Hematopoietic multipotent progenitor cell treated with erythropoietin and hydrocortisone succinate and interleukin-3 and kit ligand, for 15 days (in vitro differentiated cells): Measurements from ENCODE around the gene CDH12.
"Not testable (repeated sequence)": the region's sequence is repeated elsewhere in the genome, so short reads cannot be mapped to it uniquely, and the experiment has no call there.

Experiments used
- DNase-seq: peaks from one replicate; pipeline ENCODE4 v3.0.0-alpha.2; 2015; ENCODE audit warnings: low spot score

The CDH12 gene

DNA sequence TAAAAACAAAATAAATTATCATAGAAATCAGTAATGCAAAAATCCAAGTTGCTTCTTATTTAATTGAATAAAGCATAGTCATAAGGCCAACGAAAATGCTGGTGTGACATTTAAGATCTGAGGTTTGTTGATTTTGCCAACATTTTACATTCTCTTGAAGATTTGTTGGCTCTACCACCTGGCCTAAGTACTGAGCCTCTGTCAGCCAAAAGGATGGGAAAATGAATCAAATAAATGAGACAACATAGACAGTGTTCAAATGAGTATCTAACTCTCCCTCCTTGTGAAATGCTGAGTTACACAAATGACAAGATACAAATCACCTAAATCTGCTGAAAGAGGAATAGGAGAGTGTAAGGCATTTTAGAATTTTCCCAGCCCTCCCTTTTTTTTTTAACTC is 575.0 kb downstream of the CDH12 start:
- no peak for DNase-seq

DNA sequence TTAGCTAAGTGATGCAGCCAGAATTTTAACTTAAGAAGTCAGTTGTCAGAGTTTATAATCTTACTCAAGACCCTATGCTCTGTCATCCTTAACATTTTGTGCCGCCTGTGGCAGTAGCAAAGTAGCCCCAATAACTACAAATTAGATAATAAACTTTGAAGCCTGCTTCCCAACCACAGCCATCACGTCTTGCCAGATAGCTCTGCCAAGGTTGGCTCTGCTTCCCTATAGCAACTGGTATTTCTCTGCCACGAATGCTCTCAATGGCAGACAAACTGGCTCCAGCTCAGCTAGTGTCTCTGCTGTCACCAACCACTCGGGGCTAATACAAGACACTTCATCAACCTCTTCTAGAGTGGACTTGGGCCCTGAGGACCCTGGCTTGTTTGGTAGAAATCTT is 576.1 kb downstream of the CDH12 start:
- DNase-seq = no peak

DNA sequence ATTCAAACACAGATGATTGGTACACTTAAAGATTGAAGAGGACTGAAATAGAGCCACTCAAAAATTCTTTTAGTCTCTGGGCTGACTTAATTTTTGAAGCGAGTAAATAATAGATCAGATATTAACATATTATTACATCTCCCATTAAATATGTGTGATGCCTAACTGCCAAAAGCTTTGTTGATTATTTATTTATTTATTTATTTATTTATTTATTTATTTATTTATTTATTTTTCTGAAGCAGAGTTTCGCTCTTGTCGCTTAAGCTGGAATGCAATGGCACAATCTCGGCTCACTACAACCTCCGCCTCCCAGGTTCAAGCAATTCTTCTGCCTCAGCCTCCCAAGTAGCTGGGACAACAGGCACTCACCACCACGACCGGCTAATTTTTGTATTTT is 587.3 kb downstream of the CDH12 start:
- not testable (repeated sequence) for DNase-seq

DNA sequence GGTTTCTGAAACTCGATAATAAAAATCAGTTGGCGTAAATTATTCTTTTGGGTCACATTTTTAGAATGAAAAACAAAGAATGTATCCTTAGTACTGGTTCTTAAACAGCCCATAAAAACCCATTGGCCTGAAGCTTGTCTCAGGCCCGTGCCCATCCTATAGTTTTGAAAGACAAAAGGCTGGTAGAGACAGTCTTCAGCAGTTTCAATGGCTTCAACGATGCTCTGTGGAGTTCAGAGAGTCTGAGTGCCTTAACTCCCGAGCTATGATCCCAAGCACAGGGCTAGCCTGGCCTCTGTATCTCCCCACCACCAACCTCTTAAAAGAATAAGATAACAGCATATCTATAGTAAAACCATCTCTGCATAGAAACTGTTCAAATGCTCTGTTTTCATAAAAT is 595.0 kb downstream of the CDH12 start:
- DNase-seq = no peak

DNA sequence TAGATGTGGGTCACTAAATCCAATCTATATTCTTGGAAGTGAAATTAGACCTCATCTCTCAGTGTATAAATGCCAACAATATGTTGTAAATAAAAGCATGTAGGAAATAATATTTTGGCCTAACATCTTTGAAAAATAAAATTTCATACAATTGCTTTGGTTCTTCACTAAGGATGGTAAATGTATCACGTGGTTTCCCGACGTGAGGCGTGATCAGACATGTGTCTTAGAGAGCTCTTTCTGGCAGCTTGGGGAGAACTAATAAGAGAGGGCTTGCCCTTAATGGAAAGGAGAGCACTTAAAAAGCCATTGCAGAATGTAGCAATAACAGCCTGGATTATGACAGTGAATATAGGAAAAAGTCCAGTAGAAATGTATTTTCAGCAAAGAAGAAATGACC is 602.6 kb downstream of the CDH12 start:
- no peak for DNase-seq

DNA sequence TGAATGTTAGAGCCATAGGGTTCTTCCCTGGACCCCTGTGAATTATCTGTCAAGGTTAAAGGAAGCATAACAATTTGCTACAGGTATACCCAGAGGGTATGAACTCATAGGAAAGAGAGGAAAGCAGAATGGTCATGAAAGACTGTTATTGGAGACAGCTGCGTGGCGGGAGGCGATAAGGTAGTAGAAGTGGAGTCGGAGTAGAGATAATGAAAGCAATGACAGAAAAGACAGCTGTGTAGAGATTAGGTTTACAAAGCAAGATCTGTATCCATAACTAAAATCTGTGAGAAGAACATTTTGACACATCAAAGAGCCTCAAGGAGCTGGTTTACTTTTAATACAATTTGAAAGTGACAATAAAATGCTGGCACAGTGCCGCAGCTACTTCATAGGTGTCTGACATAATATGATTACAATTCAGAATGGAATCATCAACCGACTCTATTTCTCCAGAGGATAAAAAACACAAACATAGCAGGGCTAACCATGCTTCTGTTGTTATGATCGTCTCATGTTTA is 603.9 kb downstream of the CDH12 start:
- DNase-seq = no peak

DNA sequence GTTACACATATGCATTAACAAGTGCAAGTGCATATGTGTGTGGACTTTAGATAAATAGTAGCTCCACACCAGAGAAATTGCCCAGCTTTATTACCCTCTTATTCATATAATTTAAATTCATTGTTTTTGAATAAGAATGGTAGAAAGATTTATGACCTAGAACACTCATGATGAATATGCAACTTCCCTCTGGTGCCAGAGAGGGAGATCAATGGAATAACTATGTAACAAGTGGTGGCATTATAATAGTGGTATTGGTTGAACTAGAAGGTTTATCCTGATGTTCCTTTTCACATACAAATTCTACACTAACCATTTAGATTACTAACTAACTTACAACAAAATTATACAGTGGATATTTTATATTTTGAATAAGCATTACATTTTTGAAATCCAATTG is 607.4 kb downstream of the CDH12 start:
- no peak for DNase-seq

DNA sequence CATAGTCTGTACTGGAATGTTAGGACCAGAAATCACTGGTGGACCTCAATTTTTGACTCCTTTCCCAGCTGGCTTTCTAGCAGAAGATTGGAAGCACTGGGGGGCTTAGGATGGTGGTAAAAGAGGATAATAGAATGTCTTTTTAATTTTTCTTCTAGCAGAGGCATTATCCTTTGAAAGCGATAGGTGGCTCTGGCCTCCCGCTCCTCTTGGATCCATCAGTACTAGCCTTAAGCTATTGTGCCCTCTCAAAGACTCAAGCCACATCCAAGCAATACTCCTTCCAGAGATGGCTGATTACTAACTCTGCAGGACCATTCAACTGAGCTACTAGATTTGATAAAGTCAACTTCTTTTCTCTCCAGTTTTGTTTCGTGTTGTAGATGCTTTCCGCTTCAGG is 610.6 kb downstream of the CDH12 start:
- no peak for DNase-seq

DNA sequence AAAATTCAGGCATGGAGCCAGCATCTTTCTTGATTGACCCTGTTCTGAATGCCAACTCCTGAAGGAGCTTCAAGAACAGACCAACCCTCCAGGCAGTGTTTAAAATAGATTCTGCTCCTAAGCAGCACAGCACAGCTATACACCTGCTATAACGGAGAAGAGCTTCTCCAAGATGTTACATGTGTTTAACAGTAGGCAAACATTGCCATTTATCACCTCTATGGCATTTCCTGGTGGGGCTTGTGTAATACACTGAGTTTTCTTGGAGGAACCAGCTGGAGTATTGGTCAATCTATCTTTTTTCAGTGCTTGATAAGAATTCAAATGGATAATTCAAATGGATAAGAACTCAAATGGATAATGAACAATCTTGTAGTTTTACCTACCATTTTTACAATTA is 615.1 kb downstream of the CDH12 start:
- DNase-seq = no peak

DNA sequence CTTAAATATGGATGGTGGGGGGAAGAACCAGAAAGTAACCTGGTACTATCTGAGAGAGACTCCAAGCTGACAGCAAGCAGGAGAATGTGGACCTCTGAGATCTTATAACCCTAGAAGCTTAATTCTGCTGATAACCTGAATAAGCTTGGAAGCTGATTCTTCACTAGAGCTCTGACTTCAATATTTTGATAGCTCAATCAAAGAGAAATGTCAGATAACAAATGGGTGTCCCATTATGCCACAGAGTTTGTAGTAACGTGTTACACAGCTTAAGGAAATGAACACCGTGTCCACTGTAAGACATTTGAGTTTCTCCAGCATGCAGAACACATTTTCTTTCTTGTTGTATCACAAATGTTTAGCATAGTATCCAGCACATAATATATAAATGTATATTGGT is 626.7 kb downstream of the CDH12 start:
- no peak for DNase-seq

DNA sequence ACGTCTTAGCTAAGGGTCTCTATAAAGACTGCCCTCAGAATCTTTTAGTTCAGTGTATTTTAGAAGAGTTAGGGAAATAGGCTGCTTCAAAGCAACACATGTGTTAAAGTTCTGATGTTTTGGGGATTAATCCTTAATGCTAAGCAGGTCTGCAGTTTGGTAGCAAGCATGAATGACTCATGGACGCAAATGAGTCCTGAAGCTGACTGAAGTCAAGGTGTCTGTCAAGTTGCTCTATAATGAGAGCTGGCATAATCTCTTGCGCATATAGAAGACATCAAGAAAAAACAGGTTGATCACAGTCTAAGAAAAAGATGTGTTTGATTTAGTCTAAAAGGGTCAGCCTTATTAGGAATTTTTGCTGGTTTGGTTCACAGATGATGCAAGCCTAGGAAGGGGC is 630.1 kb downstream of the CDH12 start:
- DNase-seq = no peak

DNA sequence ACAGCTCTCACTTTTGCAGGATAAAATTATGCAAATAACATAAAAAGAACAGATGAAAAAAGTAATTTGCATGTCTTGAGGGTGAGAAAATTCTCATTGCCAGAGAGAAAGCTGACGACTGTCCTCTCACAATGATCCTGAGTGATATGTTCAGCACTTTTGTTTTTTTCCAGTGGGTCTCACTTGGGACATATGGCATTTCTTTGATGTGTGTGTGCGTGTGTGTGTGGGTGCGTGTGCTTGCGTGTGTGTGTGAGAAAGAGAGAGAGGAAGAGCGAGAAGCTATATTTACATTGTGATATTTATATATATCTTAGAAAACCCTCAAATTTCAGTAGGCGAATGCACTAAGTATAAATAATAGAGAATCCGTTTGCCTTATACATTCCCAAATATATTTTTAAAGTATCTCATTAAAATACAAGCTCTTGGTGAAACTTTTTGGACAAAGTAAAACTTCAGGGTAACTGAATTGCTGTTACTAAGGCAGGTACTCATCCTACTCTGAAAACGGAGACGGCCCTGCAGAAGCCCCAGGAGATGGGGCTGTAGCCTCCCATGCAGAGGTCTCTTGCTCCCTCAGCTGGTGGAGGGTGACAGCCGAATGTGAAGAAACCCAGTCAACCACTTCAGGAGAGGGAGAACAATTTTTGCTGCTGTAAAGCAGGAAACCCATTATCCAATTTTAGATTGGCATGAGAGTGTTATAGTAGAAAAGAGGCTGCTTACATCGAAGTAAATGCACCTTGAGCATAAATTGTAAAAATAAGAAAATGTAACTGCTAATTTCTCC is 639.2 kb downstream of the CDH12 start:
- not testable (repeated sequence) for DNase-seq

DNA sequence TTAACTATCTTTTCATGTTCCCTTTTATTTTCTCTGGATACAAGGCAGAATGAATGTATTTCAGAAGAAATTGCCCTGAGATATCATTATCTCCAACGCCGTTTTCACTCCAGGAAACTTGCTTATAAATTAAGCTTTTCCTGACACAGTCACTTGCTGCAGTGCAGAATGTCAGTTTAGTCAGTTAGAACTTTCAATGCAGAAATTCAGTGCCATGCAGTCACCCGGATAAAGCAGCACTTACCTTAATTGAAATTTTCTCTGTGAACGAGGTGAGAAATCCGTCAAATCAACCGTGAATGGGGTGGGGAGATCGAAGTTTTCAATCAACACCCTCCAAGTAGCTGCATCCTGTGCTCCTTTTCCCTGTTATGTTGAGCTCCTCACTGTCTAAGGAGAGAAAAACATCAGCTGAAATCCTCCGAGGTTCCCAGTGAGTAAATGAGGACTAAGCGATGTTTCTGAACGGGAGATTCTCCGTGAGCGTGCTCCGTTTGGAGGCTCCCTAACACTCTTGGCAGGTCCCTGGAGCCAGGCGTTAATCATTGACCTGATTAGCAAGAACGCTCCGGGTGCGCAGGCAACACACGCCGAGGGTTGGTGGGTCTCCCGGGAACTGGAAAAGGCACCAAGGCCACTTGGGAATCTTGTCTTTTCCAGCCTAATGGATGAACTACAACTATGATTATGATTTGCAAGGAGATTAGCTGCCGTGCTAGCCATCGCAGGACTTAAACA is 640.7 kb downstream of the CDH12 start:
- DNase-seq = not testable (repeated sequence)

DNA sequence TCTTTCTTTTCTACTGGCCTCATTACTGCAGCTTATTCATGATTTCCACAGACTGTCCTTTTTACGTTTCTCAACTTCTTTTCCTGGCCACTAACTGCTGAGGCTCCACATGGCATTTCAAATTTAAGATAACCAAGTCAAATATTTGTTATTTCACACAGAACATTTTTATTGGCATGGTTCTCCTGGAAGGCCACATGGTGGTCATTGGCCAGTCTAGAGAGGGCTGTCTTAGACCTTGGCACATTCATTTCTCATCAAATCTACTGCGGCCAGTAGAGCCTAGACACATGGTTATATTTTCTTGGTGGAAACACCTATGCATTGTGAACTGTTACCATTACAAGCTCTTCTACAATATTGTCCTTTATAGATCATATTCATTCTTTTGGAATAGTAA is 644.7 kb downstream of the CDH12 start:
- DNase-seq = not testable (repeated sequence)

DNA sequence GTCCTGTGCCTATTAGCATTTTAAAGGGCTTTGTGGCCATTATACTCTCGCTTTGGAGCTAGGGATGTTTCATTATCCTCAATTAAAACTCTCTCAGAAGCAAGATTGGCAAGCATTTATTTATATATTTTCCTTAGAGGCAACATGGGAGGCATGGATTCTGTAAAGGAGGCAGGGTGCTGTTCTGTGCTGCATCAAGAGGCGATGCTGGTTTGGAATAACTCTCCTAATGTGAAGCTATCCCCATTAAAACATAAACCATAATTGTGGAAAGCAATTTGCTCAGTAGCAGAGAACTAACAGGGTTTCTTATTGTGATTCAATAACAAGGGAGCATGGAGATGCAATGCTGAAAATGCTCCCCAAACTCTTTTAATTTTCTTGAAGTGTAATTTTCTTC is 664.5 kb downstream of the CDH12 start:
- not testable (repeated sequence) for DNase-seq

DNA sequence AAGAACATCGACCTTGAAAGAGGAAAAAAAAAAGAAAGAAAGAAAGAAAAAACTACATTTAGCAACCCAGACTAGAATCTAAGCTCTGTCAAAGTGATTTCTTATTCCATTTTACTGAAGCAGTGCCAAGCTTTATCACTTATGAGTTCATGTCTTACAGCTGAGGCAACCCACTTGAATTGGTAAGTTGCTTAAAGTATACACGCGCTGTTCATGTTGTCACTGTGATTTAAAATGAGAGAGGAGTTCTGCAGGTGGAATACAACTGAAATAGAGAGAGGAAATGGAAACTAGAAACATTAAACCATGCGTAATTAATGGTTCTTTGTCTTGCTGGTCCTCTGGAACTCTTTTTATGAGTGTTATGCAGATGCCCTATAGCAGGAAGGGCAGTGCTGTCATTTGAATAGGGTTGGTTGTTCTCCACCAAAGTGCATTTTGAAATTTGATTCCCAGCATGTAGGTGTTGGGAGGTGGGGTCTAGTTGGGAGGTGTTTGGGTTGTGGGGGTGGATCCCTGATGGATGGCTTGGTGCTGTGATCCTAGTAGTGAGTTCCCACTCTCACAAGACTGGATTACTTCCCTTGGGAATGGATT is 665.4 kb downstream of the CDH12 start:
- not testable (repeated sequence) for DNase-seq

DNA sequence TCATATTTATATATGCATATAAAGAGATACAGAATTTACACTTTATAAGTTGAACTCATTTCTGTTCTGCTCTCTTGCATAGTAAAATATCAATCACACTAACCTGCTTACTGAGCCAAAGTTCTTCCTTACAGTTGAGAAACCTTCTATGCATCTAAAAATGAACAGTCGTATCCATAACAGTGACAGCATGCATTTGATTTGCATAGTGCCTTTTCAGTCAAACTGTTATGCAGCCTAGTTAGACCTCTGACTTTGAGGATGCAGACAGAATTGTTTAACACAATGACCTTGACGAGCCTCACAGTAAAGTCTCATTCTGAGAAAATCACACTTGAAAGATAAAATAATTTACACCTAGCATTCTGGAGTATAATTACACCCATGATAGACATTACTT is 683.9 kb downstream of the CDH12 start:
- not testable (repeated sequence) for DNase-seq

DNA sequence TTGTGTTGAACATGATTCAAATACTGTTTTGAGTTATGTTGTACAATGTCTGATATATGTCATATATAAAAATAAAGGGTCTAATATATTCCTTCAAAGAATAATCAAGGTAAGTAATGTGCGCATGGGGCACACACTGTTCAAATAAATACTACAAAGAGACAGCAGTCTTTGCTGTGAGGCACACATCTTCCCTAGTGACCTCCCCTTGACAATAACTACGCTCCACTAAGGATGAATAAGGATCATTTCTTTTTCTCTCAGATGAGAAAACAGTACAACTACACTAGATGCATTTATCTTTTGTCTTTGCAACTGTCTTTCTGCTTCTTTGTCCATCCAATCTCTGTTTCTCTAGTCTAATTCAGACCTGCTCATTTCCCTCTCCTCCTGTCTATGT is 684.4 kb downstream of the CDH12 start:
- not testable (repeated sequence) for DNase-seq

DNA sequence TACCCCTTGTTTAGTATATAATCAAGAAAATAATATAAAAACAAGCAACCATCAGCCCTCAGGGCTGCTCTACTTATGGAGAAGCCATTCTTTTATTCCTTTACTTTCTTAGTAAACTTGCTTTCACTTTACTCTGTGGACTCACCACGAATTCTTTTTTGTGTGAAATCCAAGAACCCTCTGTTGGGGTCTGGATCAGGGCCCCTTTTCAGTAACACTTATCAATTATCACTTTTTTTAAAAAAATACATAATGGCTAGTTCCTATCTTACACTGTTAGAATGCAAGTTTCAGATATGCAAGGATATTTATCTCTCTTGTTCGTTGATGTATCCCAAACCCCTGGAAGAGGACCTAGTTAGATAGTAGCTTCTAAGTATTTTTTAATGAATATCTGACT is 687.2 kb downstream of the CDH12 start:
- DNase-seq = not testable (repeated sequence)

DNA sequence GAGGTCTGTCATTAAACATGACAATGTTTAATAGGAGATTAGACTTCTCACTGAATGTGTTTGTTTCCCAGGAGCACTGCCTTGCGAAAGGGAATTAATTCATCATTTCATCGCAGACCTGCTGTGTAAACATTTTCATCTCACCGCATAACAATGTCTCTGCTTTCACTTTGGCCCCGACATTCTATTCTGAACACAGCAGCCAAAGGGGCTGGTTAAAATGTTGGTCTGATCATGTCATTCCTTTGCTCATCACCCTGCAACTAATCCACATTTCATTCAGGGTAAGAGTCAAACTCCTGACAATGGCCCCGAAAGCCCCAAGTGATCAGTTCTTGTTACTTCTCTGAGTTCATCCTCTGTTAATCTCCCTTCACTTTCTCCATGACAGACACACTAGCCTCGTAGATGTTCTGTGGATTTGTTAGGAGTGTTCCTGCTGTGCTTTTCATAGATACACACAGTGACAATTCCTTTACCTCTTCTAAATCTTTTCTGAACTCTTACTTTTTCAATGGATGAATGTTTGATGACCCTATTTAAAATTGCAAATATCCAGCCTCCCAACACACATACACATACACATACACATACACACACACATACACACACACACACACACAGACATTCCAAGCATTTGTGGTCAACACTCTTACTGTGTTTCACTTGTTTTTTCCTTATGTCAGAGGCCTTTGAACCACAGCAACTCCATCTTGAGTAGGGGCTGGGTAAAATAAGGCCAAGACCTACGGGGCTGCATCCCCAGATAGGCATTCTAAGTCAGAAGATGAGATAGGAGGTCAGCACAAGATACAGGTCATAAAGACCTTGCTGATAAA is 688.0 kb downstream of the CDH12 start:
- not testable (repeated sequence) for DNase-seq

DNA sequence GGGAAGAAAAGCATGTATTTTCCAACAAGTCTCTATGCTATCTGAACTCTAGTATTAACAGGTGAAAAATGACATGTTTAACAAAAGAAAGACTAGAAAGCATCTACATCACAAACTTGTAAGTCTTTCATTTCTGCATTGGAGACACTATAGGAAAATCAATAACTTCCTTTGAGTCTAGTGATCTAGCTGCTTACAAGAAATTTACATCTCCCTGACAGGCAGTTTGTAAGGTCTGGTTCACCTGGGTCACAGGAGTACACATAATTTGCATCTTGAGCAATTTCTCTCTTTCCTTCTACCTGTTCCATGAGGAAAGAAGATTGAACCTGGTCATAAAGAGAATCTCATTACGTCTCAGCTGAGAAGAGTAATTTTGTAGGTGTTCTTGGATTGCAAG is 696.2 kb downstream of the CDH12 start:
- not testable (repeated sequence) for DNase-seq

DNA sequence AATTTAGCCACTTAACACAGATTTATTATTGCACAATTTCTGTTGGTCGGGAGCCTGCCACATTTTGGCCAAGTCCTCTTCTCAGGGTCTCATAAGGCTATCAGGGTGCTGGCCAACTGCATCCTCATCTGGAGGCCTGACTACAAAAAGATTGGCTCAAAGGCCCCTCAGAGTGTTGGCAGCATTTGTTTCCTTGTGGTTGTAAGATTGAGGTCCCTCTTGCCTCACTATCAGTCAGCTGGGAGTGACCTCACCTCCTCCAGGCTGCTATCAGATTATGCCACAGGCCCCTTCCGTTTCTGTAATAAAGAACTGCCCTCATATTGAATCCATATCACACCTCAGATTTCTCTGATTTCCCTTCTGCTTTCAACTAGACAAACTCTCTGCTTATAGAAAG is 698.4 kb downstream of the CDH12 start:
- DNase-seq = not testable (repeated sequence)
